Left cardiac atrium (tissue), 4 donors: Measurements from ENCODE around the gene DSTN. TPM values are rescaled to one million over a fixed set of nuclear protein-coding genes. Genes with fewer than 3 reads are reported as not detected.

Source experiments
- ATAC-seq, 2 donors: fragments of 200-7000 bp; cut with Tn5 transposase; one replicate each; pipeline ENCODE4 v1.9.1; 2020; ENCODE audit warnings: mild to moderate bottlenecking in 2 of 2, moderate library complexity in 2 of 2
- DNase-seq: peaks from one replicate; pipeline ENCODE4 v3.0.0-alpha.2; 2020
- intact Hi-C, 2 donors: fragments of 100-400 bp; cut with DNase I; formaldehyde crosslinking; loops; one replicate each; pipeline versions ENCODE4 v1.14.1 to v1.15.1; 2022 to 2023
- total RNA-seq, 2 donors: library from RNA; stranded (reverse); fragmentation: NEBNext Ultra II Directional; extraction: Animal tissue kit (Norgen Biotek cat#: 25700); gene quantifications; one replicate each; pipeline ENCODE4 v1.2.1, GENCODE V29; 2021
- donor health status: DM: no; HTN: yes; CAD: no.
- donor health status: DM: no; HTN: yes; CAD: no; lungs with severe emphysema.
- donor health status: DM: yes; HTN: yes; CAD: no.
- donor health status: Dilated cardiomyopathy.

DSTN gene
- total RNA-seq, 2 donors from 2014 or later: 547 to 572 TPM

- ATAC-seq (peak in 1 of 2 donors; percentile 2), DNase-seq (peak; percentile 14)
- intact Hi-C loops: no loop called here
Measured at GRCh38 chr20:17642404-17643269, 72.8 kb downstream of the DSTN start.

- intact Hi-C loops: no loop called here
- peak in 1 of 2 donors; percentile 2 for ATAC-seq
- DNase-seq: peak; percentile 50
Measured at GRCh38 chr20:17643531-17644188, 73.8 kb downstream of the DSTN start.

GRCh38 chr20:17644451-17644850 is 74.6 kb downstream of the DSTN start:
- intact Hi-C loops: no loop called here
- ATAC-seq: peak in 1 of 2 donors; percentile 47

GRCh38 chr20:17645010-17645409 is 75.1 kb downstream of the DSTN start:
- DNase-seq (peak; percentile 27), ATAC-seq (no peak)
- intact Hi-C loops: no loop called here

More at GRCh38 chr20:17644451-17644850, 74.6 kb downstream of the DSTN start:
- peak; percentile 60 for DNase-seq

- DNase-seq (peak; percentile 15), ATAC-seq (no peak)
- intact Hi-C loops: no loop called here
Measured at GRCh38 chr20:17645546-17646208, 75.8 kb downstream of the DSTN start.

GRCh38 chr20:17646209-17646960 is 76.5 kb downstream of the DSTN start:
- intact Hi-C loops: no loop called here
- DNase-seq (peak; percentile 44), ATAC-seq (peak; percentile 2 to 10)

- DNase-seq: peak; percentile 21
- ATAC-seq: peak in 1 of 2 donors; percentile 2
- intact Hi-C loops: no loop called here
Measured at GRCh38 chr20:17646961-17647301, 77.1 kb downstream of the DSTN start.

GRCh38 chr20:17647391-17648314 is 77.8 kb downstream of the DSTN start:
- ATAC-seq (no peak), DNase-seq (peak; percentile 16)
- intact Hi-C loops: no loop called here

- intact Hi-C loops: no loop called here
- DNase-seq (peak; percentile 51), ATAC-seq (peak; percentile 41 to 57)
Measured at GRCh38 chr20:17648315-17648646, 78.4 kb downstream of the DSTN start.

GRCh38 chr20:17648791-17649730 is 79.2 kb downstream of the DSTN start:
- DNase-seq: peak; percentile 24
- ATAC-seq: peak in 1 of 2 donors; percentile 15
- intact Hi-C loops: no loop called here

GRCh38 chr20:17650301-17651128 is 80.6 kb downstream of the DSTN start:
- DNase-seq: peak; percentile 19
- intact Hi-C loops: no loop called here
- ATAC-seq: no peak

- DNase-seq: peak; percentile 7
- intact Hi-C loops: no loop called here
- peak in 1 of 2 donors; percentile 9 for ATAC-seq
Measured at GRCh38 chr20:17651129-17651759, 81.4 kb downstream of the DSTN start.

- ATAC-seq: no peak
- peak; percentile 15 for DNase-seq
- intact Hi-C loops: no loop called here
Measured at GRCh38 chr20:17651760-17652388, 82.0 kb downstream of the DSTN start.

- ATAC-seq (no peak), DNase-seq (peak; percentile 18)
- intact Hi-C loops: no loop called here
Measured at GRCh38 chr20:17652411-17652810, 82.5 kb downstream of the DSTN start.

- DNase-seq: peak; percentile 15
- intact Hi-C loops: no loop called here
- no peak for ATAC-seq
Measured at GRCh38 chr20:17653835-17654648, 84.2 kb downstream of the DSTN start.
